PC-9 (cell line): ENCODE measurements around the gene ASRGL1.

Experiments
- CTCF ChIP-seq: fragments of 200-600 bp; sonication (generic); conservative IDR thresholded peaks from 2 replicates; pipeline ENCODE4 v1.6.1; 2017; ENCODE audit warnings: mixed run types, antibody characterized with exemption, mild to moderate bottlenecking, moderate library complexity
- EZH2 ChIP-seq: fragments of 200-600 bp; sonication (generic); IDR thresholded peaks from 2 replicates; pipeline ENCODE4 v1.8.0; 2017; ENCODE audit warnings: antibody characterized with exemption, low read depth

DNA sequence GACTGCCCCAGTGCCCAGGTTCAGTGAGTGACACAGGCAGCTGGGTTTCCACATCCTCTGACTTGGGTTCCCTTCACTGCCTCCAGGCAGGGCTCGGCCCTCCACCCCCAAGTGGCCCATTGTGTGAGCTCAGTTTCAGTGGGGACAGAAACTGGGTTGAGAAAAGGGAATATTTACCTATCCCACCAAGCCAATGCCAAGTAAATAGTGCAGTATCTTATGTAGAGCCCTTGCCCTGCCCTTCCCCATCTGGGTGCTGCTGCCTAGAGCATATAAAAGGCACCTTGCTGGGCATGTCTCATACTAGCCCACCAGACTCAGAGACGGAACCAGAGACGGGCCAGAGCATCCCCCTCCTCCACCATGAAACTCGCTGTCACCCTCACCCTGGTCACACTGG lies 81.5 kb downstream of the ASRGL1 start, which contains the start of gene SCGB1A1:
- TF ChIP-seq CTCF: no peak
- TF ChIP-seq EZH2: no peak
